Superior temporal gyrus (tissue), 1 donor: Measurements from ENCODE around the gene CRHR1.
"Not testable (repeated sequence)": the region's sequence is repeated elsewhere in the genome, so short reads cannot be mapped to it uniquely, and the experiment has no call there.

ENCODE experiments used
- DNase-seq: peaks from one replicate; pipeline ENCODE4 v3.0.0-alpha.2; 2016; ENCODE audit errors: extremely low spot score

The CRHR1 gene

DNA sequence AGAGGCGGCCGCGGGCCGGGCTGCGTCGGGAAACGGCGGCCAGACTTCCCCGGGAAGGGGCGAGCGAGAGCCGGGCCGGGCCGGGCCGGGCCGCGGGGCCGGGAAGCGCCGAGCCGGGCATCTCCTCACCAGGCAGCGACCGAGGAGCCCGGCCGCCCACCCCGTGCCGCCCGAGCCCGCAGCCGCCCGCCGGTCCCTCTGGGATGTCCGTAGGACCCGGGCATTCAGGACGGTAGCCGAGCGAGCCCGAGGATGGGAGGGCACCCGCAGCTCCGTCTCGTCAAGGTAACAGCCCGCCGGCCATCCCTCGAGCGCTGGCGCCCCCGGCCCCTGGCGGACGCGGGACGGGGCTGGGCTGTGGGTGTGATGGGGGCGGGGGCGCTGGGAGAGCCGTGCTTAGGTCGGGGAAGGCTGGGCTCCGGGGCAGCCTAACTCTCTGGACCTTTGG is at the start of gene CRHR1:
Gene CRHR1 (plus strand): TSS at position 28 of the 448 bp plus-strand sequence. CDS start 225 bp downstream, at position 253.
- DNase-seq = no peak

DNA sequence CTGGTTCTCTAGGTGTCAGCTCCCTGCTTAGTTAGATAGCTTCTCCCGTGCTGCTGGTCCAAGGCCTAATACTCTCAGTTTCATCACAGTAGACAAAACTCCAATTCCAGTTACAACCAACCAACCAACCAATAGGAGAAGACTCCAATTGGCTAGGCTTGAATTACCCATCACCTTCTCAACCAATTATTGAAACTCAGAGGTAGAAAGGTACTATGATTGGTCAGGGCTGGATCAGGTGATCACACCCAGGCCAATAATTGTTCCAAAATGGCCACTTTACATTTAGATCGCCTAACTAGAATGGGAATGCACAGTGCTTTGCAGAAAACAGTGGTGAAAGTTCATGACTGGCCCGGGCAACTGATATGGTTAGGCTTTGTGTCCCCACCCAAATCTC is 49.5 kb upstream of the CRHR1 start:
- no peak for DNase-seq

DNA sequence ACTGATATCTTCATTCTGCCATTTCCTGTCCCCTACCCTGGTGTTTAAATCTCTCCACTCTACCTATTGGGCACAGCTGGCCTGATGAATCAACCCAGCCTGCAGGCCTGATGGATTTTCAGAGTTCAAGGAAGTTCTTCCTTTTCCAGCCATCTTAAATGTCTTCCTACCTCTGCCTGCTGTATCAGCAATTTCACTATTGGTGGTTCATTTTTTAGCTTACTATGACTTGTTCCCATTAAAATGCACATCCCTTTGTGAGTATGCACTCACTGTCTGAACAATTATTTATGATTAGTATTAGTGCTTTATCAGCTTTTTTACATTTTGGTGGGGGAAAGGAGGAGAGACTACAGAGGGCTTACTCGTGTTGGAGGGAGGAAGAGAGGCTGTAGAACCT is 48.6 kb upstream of the CRHR1 start:
- no peak for DNase-seq

DNA sequence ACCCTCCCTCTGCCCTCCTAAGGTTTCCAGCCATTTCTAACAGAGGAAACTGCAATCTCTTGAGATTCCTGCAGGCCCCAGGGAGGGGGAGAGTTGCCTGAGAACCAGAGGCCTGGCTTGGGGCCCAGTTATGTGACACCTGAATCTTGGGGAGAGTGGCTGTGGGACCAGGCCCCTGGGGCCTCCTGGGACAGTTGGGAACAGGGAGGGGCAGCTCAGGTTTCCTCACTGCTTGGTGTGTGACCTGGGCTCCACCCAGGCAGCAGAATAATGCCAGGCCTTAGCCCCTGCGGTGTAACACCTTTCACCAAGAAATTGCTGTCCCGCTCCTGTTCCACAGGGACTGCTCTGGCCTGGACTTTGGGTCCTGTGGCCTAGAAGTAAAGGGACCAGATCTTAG is 44.3 kb upstream of the CRHR1 start:
- no peak for DNase-seq

DNA sequence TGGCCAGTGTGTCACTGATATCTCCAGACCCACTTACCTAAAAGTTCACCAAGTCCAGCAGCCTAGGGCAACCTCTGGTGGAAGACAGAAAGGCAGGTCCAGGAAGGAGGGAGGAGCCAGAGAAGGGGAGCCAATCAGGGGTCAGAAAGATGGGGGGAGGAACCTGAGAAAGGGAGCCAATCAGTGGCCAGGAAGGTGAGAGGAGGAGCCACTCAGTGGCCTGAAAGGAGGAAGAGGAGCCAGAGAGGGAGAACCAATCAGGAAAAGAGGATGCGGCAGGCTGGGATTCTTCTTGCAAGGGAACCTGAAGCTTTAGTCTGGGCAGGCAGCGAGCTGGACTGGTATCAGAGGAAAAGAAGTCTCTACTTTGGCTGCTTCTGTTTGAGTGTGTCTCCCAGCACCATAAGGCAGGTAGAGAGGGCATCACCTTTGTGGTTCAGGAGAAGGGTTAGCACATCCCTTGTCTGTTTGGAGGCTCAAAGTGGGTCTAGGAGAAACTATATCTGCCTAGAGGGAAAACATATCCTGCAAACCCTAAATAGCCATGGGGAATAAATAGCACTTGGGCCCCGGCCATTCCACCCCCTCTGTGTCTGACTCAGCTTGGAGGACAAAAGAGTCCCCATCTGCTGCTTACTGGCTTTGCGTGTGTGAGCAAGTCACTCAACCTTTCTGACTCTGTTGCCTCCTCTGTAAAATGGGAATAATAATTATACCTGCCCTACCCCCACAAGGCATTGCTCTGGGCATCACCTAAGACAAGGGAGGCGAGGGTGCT is 43.4 kb upstream of the CRHR1 start:
- peak; percentile 78 for DNase-seq

DNA sequence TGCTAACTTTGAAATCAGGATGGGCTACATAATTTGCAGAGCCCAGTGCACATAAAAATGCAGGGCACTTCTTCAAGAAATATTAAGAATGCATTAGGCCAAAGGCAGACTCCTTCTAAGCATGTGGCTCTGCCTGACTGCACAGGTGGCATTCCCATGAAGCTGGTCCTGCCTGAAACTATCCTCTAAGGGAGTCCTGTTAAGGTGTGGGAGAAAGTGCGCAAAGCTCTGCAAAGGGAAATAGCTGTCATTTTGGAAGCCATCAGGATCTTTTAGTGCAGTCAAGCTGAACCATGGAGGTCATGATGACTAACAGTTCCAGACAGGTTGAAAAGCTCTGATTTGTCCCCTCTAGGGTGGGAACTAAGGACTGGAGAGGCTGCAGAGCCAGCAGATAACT is 41.9 kb upstream of the CRHR1 start:
- DNase-seq = no peak

DNA sequence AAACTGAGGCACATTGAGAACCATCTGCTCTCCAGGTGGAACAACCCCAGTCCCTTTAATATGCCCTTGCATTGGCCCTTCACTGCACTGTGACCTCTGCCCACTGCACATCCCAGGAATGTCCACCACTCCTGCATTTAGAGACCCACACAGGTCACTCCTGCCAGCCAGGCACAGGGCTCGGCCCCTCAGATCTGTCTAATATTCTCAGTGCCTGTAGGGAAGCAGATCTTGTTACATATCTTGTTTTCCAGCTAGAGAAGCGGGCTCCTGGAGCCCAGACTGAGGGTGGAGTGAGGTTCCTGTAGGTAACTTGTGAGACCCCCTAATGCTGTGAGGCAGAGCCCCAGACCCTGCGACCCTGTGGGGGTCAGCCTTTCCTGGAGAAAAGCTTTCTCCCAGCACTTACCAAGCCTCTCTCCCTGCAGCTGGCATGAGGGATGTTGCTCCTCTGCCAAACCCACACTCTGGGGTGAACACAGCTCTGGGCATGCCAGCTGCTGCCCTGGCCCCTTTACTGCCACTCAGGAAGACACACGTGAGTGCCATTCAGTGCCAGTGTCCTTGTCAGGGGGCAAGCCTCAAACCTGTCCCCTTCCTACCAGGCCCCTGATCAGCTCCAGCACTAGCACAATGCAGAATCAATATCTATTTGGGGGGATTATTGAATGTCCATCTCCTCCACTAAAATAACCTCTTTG is 40.3 kb upstream of the CRHR1 start:
- no peak for DNase-seq

DNA sequence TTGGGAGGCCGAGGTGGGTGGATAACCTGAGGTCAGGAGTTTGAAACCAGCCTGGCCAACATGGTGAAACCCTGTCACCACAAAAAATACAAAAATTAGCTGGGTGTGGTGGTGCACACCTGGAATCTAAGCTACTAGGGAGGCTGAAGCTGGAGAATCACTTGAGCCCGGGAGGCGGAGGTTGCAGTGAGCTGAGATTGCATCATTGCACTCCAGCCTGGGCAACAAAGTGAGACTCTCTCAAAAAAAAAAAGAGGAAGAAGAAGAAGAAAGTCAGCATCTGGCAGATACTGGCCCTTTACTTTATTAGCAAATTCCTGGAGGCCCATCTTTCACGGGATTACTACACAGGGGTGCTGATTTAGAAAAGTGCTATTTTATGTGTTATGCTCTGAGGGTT is 39.3 kb upstream of the CRHR1 start:
- not testable (repeated sequence) for DNase-seq

DNA sequence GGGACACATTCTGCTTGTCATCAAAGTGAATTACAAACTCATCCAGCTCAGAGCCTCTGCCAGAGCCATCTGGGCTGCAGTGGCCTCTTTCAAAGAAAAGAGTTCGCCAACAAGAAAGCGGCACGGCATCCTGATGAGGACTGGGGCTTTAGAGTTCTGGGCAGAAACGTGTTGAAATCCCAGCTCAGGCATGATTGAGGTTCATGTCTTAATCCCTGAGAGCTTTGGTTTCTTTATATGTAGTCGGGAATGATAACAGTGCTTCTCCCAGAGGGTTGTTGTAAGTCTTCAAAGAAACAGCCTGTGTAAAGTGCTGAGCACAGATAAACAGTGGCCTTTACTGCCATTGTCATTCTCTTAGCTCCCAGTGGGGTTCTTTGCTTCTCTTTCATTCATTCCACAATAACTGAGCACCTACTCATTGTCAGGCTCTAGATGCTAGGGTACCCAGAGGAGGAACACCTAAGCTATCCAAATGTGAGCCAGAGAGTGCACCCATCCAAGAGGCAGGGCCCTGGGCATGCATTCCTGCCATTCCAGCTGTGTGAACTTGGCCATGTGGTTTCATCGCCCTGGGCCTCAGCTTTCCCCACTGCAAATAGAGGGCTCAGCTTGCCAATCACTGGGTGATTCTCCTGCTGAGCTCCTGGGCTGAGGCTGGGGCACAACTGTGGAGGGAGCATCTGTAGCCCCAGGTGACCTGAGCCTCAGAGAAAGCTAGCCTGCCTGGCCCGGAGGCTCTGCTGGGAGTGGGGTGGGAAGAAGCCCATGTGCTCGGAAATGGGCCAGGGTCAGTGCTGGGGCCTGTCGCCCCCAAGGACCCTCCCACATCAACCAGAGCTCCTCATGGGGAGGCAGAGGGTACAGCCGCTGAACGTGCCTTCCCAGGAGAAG is 38.3 kb upstream of the CRHR1 start:
- DNase-seq = no peak

DNA sequence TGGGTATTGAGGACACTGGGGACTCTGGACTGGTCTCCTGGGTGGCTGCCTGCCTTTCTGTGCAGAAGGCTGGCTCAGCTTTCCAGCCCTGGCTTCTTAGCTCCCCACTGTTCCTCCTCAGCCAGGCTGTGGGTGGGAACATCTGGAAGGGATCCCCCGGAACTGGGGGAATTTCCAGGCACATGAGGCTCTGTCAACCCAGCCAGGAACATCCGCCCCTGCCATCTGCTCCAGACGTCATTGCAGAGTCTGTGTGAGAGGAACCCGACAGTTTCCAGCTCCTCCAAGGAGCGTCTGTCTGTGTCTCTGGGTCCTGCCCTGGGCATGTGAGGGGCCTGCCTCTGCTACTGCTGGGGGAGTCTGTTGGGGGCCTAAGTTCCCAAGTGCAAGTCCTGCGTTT is 36.2 kb upstream of the CRHR1 start:
- peak; percentile 8 for DNase-seq

DNA sequence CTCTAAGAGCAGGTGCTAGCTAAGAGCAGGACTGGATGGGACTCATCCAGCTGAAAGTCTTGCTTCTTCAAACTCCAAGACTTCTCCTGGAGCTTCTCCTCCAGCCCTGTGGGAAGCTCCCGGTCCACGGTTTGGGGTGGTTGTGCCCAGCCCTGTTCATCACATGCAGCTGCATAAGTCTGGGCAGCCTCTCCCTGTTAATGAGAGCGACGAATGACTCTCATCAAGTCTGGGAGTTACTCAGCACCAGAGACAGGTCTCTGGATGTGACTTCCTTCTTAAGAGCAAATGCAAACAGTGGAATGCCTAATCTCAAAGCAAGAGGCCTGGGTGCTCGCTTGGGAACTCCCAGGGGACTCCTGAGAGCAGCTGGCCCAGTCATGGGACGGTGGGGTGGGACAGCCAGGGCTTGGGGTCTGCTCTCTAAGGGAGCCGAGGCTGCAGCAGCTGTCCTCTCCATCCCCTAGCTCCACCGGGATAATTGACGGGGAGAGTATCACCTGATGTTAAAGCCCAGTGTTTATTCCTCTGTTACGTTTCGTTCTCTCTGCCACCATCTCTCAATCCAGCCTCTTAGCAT is 35.3 kb upstream of the CRHR1 start:
- DNase-seq = no peak

DNA sequence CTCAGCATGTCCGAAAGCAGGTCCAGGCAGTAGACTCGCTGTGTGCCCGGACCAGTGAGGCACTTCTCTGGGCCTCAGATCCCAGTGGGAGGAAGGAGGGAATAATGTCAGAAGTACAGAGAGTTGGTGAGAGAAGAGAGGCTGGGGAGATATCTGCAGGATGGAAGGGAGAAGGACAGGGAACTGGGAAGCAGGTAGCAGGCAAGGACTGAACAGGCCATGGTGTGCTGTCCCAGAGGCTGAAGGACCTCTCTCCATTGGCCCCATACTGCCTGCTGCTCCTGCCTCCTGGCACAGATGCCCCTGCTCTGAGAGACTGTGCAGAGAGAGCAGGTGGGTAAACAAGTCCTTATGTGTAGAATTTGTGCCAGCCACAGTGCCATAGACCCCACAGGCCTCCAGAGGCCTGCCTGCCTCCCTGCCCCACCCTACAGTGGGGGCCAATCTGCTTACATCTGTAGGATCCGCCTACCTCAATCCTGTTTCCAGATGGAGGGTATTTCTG is 34.2 kb upstream of the CRHR1 start:
- no peak for DNase-seq

DNA sequence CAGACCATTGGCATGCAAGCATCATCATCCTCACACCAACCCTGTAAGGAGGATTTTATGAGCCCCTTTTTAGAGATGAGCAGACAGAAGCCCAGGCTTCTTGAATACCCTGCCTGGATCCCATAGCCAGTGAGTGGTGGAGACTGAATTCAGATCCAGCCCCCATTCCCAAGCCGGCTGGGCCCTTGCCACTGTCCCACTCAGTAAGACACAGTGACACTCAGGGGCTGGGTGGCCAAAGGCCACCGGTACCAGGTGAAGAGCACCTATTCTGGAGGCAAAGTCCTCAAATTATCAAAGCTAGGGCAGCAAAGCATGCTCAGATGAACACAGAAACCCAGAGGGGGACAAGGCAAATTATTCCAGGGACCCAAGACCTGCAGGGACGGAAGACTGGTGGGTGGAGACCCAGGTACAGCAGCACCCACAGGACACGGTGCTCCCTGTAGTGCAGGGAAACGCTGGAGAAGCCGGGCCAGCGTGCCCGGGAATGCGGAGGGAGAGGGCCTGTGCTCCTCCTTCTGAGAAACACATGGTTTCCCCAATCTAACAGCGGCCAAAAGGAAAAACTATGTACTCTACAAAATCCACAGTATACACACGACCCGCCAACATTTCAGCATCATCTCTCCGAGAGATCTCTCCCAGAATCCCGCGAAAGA is 33.2 kb upstream of the CRHR1 start:
- DNase-seq = no peak

DNA sequence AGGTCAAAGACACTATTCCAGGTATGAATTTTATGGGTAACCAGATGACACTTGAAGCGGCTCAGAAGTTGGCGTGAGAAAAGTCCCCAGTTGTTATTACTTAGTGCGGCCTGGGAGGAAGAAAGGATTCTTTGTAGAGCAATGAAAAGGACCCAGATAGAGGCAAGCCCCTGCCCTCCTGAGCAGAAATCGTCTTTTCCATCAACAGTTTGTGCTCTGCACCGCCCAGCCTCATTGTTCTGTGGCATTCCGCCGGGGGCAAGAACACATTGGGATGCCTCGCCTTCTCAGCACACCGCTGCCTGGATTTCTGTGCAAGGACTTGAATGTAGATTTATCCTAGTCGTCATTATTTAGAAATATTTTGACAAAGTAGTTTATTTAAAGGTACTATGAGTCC is 32.7 kb upstream of the CRHR1 start:
- no peak for DNase-seq

DNA sequence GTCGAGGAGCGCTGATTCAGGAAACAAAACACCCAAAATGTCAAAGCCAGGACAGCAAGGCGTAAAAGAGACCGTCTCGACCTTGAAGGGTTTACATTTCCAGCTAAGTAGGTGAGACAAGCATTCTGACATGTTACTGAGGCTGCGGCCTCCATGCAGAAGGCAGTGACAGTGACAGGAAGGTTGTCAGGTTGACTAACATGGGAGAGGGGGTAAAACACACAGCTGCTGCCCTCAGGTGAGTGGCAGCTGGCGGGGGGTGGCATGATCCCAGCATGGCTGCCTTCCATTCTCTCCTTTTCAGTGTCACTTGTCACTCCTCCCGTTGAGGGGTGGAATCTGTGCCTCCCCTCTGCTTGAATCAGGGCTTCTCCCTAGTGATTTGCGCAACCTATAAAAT is 31.9 kb upstream of the CRHR1 start:
- DNase-seq = no peak

DNA sequence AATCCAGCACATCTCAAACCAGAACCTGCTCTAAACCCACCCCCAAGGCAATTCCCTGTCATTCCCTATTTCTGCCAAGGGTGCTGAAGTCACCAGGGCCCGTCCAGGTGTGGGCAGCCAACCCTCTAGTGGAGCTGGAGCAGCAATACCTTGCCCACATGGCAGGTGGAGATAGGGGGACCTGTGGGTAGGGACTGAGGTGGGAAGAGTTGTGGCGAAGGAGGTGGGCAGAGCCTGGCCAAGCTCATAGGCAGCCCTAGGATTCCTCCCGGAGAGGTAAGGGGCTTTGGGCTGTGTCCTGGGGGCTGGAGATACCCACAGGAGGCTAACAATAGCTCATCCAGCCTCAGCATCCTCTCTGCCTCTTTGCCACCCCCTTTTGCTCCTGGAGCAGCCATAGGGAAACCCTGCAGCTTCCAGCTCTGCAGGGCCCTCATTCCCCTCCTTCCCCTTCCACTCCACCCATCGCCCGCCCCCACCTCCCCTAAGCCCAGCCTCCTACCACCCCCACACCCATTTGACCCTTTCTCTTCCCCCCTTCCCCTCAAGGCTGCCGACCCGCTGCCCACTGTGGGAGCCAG is 30.4 kb upstream of the CRHR1 start:
- DNase-seq = no peak

DNA sequence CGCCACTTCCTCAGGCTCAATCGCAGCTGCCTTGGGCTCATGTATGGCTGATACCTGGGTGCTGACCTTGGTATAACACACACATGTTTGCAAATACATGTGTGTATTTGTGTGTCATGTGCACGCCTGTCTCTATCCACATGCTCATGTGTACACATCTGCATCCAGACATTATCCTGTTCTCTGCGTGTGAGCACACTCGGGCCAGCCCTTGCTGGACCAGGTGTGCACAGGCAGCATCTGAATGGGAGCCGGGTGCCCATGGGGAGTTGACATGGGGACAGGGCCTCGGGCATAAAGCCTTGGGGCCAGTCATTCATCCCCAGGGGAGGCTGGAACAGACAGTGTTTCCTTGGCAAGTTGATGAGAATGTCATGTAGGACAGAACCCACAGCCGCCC is 29.1 kb upstream of the CRHR1 start:
- no peak for DNase-seq

DNA sequence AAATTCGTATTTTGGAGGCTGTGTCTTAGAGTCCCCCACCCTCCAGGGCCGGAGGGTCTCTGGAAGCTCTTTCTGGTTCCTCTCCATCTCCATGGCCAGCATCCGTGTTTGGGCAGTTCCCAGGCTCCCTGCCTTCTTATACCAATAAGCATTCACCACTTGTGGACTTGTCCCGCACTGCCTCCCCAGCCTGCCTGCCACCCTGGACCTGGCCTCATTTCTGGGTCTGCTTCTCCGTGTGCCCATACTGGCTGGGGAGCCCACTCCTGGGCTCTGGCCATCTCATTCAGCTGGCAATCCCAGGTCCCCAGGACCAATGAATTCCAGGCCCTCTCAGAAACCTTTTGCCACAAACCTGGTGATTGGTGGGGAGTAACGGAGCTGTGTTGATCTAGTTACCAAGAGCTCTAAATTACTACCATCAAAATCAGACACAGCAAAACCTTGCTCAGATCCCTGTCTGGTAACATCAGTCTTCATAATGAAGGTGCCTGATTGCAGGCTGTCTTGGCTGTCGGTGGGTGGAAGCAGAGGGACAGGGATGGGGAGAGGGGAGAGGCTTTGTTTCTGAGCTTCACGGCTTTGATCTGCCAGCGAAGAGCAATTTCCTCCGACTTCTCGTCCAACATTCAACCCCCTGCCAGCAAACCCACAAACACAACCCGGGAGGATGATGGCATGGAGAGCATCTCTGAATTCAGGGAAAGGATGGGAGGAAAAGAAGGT is 27.7 kb upstream of the CRHR1 start:
- DNase-seq = no peak

DNA sequence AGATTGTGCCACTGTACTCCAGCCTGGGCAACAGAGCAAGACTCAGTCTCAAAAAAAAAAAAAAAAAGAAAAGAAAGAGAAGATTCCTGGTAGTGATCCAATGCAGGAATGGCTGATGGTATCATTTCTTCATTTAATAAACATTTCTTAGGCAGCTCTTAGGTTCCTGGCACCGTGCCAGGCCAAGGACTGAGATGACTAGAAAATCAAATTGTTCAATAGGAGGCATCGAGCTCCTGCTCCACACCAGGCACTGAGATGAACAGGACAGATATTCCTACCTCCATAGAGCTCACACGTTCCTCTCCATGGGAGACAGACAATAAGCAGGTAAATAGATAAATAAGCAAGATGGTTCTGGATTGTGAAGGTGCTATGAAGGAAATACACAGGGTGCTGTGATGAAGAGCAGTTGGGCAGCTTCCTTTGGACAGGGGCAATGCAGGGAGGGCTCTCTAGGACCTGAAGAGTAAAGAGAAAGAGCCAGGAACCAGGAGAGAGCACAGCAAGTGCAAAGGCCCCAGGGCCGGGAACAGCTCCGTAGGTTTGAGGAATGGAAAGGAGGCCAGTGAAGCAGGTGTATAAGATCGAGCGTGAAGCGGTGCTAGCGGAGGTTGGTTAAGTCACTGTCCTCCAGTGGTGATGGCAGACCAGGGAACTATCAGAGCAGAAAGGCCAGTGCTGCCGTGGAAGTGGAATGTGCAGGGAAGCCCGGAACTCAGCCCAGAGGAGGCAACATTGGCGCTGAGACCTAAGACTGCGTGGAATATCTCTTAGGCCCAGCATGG is 26.5 kb upstream of the CRHR1 start:
- DNase-seq = no peak
